Measurements from ENCODE around the gene WRNIP1. TPM values are rescaled to one million over a fixed set of nuclear protein-coding genes. Genes with fewer than 3 reads are reported as not detected.

The WRNIP1 gene
- total and polyA plus RNA-seq, 9 of the 15 experiments (the other 6 are each of a cell fraction or from before 2014, with no cell fraction given): 13.2 to 63.6 (median 48.6) TPM

DNA sequence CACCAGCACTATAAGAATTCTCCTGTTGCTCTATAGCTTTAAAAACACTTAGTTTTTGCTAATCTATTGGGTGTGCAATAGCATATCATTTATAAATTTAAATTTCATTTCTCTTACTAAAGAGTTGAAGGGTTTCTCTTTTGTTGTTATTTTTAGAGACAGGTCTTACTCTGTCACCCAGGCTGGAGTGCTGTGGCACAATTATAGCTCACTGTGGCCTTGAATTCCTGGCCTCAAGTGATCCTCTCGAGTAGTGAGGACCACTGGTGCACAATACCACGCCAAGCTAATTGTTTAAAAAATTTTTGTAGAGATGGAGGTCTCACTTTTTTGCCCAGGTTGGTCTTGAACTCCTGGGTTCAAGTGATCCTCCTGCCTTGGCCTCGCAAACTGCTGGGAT, 6.2 kb upstream of the WRNIP1 start:
- Histone ChIP-seq H3K79me2 (ENCODE audit: control insufficient read depth, insufficient read depth, low read length) (no peaks in the 10 kb centered on the region), H3K36me3 (ENCODE audit: control insufficient read depth, insufficient read depth, low read length) (no peaks in the 10 kb centered on the region), H3K4me2 (ENCODE audit: insufficient read depth, low read length) (no peak overlapping the region), H2AFZ (ENCODE audit: low read depth, low read length) (0 out of 2 replicates have a peak overlapping the region, but pooled peaks have one; percentile 14), H3K27ac (ENCODE audit: extremely low read depth, low read depth, low read length) (no peak overlapping the region), H3K4me1 (replicated peaks in 1 of 2; ENCODE audit: control insufficient read depth in 2 of 2, insufficient read depth in 2 of 2, low read length in 2 of 2) (peaks cover 8 to 11% of the 10 kb centered on the region in 2 experiments; a peak in 3 of 5 replicates), H3K27me3 (ENCODE audit: control insufficient read depth in 2 of 2, insufficient read depth in 2 of 2, low read length in 2 of 2) (no peaks in the 10 kb centered on the region), H3K9ac (ENCODE audit: insufficient read depth in 1 of 2, low read depth in 2 of 2, low read length in 2 of 2) (no peak overlapping the region), H3K4me3 (no peak overlapping the region), H4K20me1 (replicated peaks; ENCODE audit: control insufficient read depth, insufficient read depth, low read length) (no peaks in the 10 kb centered on the region), H3K9me1 (ENCODE audit: control insufficient read depth, insufficient read depth, low read length) (no peaks in the 10 kb centered on the region), H3K9me3 (replicated peaks; ENCODE audit: control insufficient read depth, insufficient read depth, low read depth, low read length) (no peaks in the 10 kb centered on the region; the same call in 1 of the 2 replicates)
- 37% methylated on average over 3 of the region's 3 CpGs for WGBS (ENCODE audit: insufficient coverage, low coverage, missing lambda C conversion rate)
- in situ Hi-C loops (cut with MboI) (no loop called here), intact Hi-C loops (cut with micrococcal nuclease) (no loop called here)
- POLR2A ChIA-PET: interaction anchor here (2.2 kb wide), 1 partner anchor 11 kb away, joined by 8 read pairs; no protein-coding TSS in a partner anchor
- no peak for ATAC-seq
- DNase-seq (ENCODE audit: extremely low read depth in 1 of 4, low spot score in 3 of 4): no peak
- no peak for FAIRE-seq
- CTCF ChIA-PET (ENCODE audit: low intra/inter-chr PET ratio): no interaction called here
- BruUV-seq (replicated peaks): no TSS peak
- no peak for TF ChIP-seq E2F3 (CRISPR knock-in tag; IDR thresholded peaks at IDR 0.05)
- no peak for TF ChIP-seq SUPT5H (IDR thresholded peaks at IDR 0.05)
- no peak for TF ChIP-seq ZNF232 (CRISPR knock-in tag; IDR thresholded peaks at IDR 0.05)
- no peak for TF ChIP-seq E2F4 (CRISPR knock-in tag; IDR thresholded peaks at IDR 0.05; ENCODE audit: low read depth)
- no peak for TF ChIP-seq ZNF717 (CRISPR knock-in tag; IDR thresholded peaks at IDR 0.05)
- no peak for TF ChIP-seq JUN (IDR thresholded peaks at IDR 0.05; ENCODE audit: borderline replicate concordance, low read depth, low read length)
- TF ChIP-seq JUN (CRISPR knock-in tag; IDR thresholded peaks at IDR 0.05; ENCODE audit: borderline replicate concordance): no peak
- TF ChIP-seq MED1 (CRISPR knock-in tag; IDR thresholded peaks at IDR 0.05; ENCODE audit: borderline replicate concordance): no peak
- TF ChIP-seq, protein P1, sequence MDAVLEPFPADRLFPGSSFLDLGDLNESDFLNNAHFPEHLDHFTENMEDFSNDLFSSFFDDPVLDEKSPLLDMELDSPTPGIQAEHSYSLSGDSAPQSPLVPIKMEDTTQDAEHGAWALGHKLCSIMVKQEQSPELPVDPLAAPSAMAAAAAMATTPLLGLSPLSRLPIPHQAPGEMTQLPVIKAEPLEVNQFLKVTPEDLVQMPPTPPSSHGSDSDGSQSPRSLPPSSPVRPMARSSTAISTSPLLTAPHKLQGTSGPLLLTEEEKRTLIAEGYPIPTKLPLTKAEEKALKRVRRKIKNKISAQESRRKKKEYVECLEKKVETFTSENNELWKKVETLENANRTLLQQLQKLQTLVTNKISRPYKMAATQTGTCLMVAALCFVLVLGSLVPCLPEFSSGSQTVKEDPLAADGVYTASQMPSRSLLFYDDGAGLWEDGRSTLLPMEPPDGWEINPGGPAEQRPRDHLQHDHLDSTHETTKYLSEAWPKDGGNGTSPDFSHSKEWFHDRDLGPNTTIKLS (IDR thresholded peaks at IDR 0.05; ENCODE audit: borderline replicate concordance, low read depth): no peak
- no peak for TF ChIP-seq ZNF3 (CRISPR knock-in tag; IDR thresholded peaks at IDR 0.05)
- no peak for TF ChIP-seq ZNF197 (CRISPR knock-in tag; IDR thresholded peaks at IDR 0.05; ENCODE audit: low read depth)
- TF ChIP-seq ZNF407 (IDR thresholded peaks at IDR 0.05; ENCODE audit: low read depth): no peak
- TF ChIP-seq ELF2 (CRISPR knock-in tag; IDR thresholded peaks at IDR 0.05): no peak
